Panc1 (cell line): ENCODE measurements around the gene KCNK10.

Source experiments
- CTCF ChIP-seq: fragments of 450-650 bp; IDR thresholded peaks from 2 replicates; pipeline ENCODE4 v1.5.1; 2017; ENCODE audit warnings: mild to moderate bottlenecking
- POLR2AphosphoS5 ChIP-seq: IDR thresholded peaks from 2 replicates; pipeline ENCODE4 v1.6.1; 2012; ENCODE audit warnings: mild to moderate bottlenecking, low read depth, low read length, moderate library complexity
- REST ChIP-seq, 2 experiments: IDR thresholded peaks; 2 replicates each; pipeline ENCODE4 v1.6.1; 2011 to 2012; ENCODE audit warnings: low read depth in 2 of 2, control low read depth in 1 of 2, low read length in 1 of 2, mild to moderate bottlenecking in 1 of 2, moderate library complexity in 1 of 2; ENCODE audit not compliant: insufficient read depth in 1 of 2
- SIN3A ChIP-seq: IDR thresholded peaks from 2 replicates; pipeline ENCODE4 v1.6.1; 2012; ENCODE audit warnings: low read depth, mild to moderate bottlenecking, low read length, moderate library complexity, borderline replicate concordance; ENCODE audit not compliant: insufficient read depth

DNA sequence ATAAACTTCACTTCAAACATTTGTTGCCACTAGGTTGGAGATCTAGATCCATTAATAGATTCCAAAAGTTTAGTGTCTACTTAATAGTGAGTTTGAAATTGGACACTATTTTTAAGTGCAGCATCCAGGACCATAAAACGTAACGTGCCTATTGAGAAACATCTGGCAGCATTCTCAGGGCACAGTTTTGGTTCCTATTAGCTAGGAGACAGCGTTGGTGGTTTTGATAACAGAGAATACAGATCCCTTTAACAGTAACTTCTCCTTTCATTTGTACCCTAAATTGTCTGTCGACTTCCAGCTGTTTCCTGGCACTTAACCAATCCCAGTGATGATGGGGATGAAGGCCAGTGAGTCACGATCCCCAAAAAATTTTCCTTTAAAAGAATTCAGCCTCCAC is 25.8 kb downstream of the KCNK10 start:
- TF ChIP-seq SIN3A (no peak), CTCF (no peak), REST (IDR thresholded peaks at IDR 0.05; ENCODE audit: insufficient read depth in 1 of 2, low read depth in 2 of 2, low read length in 1 of 2) (no peak), POLR2AphosphoS5 (no peak)
